Tibial nerve (tissue), 4 donors: ENCODE measurements around the gene C1orf115. TPM values are rescaled to one million over a fixed set of nuclear protein-coding genes. Genes with fewer than 3 reads are reported as not detected.

Source experiments
- DNase-seq, 2 donors: peaks; one replicate each; pipeline ENCODE4 v3.0.0-alpha.2; 2019; ENCODE audit warnings: low spot score in 2 of 2
- H3K27ac ChIP-seq, 4 donors: fragments of 200-600 bp; sonication (generic) in 3 of 4; one replicate each; pipeline ENCODE4 v1.5.1; 2017 to 2019; ENCODE audit warnings: mild to moderate bottlenecking in 1 of 4
- H3K27me3 ChIP-seq, 2 donors: fragments of 200-600 bp; sonication (generic) in 1 of 2; one replicate each; pipeline versions ENCODE4 v1.5.1 to v1.6.0; 2017 to 2019
- H3K36me3 ChIP-seq, 3 donors: fragments of 200-600 bp; sonication (generic); one replicate each; pipeline ENCODE4 v1.5.1; 2018 to 2019
- H3K4me1 ChIP-seq, 4 donors: fragments of 200-600 bp; sonication (generic) in 3 of 4; one replicate each; pipeline ENCODE4 v1.5.1; 2017 to 2019
- H3K4me3 ChIP-seq, 4 donors: fragments of 200-600 bp; sonication (generic) in 3 of 4; one replicate each; pipeline ENCODE4 v1.5.1; 2017 to 2019; ENCODE audit warnings: mild to moderate bottlenecking in 1 of 4, moderate library complexity in 1 of 4
- H3K9me3 ChIP-seq, 4 donors: fragments of 200-600 bp; sonication (generic) in 3 of 4; one replicate each; pipeline ENCODE4 v1.5.1; 2017 to 2019
- EP300 ChIP-seq, 2 donors: sonication (generic); formaldehyde crosslinking; IDR thresholded peaks; one replicate each; pipeline ENCODE4 v1.6.1; 2017; ENCODE audit warnings: antibody characterized with exemption in 2 of 2, mild to moderate bottlenecking in 1 of 2
- POLR2A ChIP-seq, 2 donors: fragments of 450-650 bp; IDR thresholded peaks; one replicate each; pipeline ENCODE4 v1.6.1; 2017; ENCODE audit warnings: antibody characterized with exemption in 2 of 2, mild to moderate bottlenecking in 2 of 2, moderate library complexity in 2 of 2
- WGBS, 2 donors: methylation state at CpG; one replicate each; pipeline ENCODE4 v1.1.5; 2018; 5-methylcytosine and 5-hydroxymethylcytosine counted together
- total RNA-seq, 4 donors: library from RNA; depleted of rRNA; stranded (reverse); fragments of >200 nt; gene quantifications; one replicate each; pipeline ENCODE4 v1.1.0, GENCODE V29; 2016
- TF ChIP-seq, protein P1 (sequence below), 5 experiments: fragments of 200-600 bp in 3 of 5; fragments of 450-650 bp in 2 of 5; sonication (generic) in 3 of 5; IDR thresholded peaks; one replicate each; pipeline ENCODE4 v1.5.1; 2016 to 2019; ENCODE audit warnings: antibody characterized with exemption in 5 of 5, mild to moderate bottlenecking in 3 of 5, moderate library complexity in 2 of 5

C1orf115 gene
- total RNA-seq, 4 donors from 2014 or later: 21.2 to 34.3 (median 28.8) TPM

DNA sequence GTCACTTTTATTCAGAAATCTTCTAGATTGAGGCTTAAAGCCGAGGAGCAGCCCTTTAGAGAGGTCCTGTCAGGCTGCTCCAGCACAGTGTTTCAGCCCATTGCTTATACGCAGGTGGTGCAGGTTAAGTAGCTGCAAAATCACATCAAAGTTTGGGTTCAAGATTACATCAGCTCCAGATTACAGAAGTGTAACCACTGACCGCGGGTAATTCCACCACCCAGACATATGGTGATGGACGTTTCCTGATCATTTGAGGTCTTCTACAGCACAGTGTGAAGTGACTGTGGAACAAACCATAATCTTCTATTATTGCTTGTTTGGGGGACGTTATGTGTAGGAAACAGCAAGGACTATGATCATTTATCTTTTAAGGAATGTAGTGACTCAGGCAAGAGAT is 11.8 kb downstream of the C1orf115 start:
- Histone ChIP-seq H3K27me3 (no peaks in the 10 kb centered on the region), H3K4me1 (peaks cover 0 to 10% (median 0%) of the 10 kb centered on the region in 4 donors), H3K27ac (no peak overlapping the region), H3K9me3 (no peaks in the 10 kb centered on the region), H3K36me3 (peaks cover 0 to 12% (median 0%) of the 10 kb centered on the region in 3 donors), H3K4me3 (no peak overlapping the region)
- WGBS, 2 donors: 78 to 81% methylated on average over 6 of the region's 6 CpGs
- no peak for DNase-seq
- TF ChIP-seq, protein P1, sequence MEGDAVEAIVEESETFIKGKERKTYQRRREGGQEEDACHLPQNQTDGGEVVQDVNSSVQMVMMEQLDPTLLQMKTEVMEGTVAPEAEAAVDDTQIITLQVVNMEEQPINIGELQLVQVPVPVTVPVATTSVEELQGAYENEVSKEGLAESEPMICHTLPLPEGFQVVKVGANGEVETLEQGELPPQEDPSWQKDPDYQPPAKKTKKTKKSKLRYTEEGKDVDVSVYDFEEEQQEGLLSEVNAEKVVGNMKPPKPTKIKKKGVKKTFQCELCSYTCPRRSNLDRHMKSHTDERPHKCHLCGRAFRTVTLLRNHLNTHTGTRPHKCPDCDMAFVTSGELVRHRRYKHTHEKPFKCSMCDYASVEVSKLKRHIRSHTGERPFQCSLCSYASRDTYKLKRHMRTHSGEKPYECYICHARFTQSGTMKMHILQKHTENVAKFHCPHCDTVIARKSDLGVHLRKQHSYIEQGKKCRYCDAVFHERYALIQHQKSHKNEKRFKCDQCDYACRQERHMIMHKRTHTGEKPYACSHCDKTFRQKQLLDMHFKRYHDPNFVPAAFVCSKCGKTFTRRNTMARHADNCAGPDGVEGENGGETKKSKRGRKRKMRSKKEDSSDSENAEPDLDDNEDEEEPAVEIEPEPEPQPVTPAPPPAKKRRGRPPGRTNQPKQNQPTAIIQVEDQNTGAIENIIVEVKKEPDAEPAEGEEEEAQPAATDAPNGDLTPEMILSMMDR (IDR thresholded peaks at IDR 0.05): no peak

DNA sequence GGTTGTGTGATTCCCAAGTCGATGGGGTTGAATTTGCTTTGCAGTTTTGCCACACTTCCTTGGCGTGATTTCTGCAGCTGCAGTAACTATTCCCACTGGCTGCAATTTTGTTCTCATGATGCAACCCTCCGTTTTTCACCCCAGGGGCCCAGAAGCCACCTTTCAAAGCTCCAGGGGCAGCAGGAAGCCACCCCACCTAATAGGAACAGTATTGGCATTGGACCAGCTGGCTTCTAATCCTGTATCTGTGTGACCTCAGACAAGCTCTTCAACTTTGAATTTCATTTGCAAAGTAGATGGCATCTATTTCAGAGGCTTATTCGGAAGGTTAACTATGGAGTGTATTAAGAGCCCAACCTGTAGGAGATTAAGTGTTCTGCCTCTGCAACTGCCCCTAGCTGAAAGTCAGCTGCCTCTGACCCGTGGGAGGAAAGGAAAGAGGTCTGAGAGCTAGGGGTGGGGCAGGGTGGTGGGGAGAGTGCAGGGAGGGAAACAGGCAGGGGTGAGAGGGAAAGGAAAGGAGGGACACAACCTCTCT is 12.6 kb downstream of the C1orf115 start:
- no peak overlapping the region for H3K4me3 ChIP-seq
- H3K27me3 ChIP-seq: no peaks in the 10 kb centered on the region
- no peak overlapping the region for H3K27ac ChIP-seq
- 60 to 61% methylated on average over 5 of the region's 5 CpGs for WGBS, 2 donors
- H3K36me3 ChIP-seq: peaks cover 0 to 5% (median 0%) of the 10 kb centered on the region in 3 donors
- no peak for DNase-seq
- TF ChIP-seq POLR2A (IDR thresholded peaks at IDR 0.05) (no peak), EP300 (IDR thresholded peaks at IDR 0.05) (no peak)
- TF ChIP-seq, protein P1 (IDR thresholded peaks at IDR 0.05): no peak
- peaks cover 0 to 10% (median 0%) of the 10 kb centered on the region in 4 donors for H3K4me1 ChIP-seq
- no peaks in the 10 kb centered on the region for H3K9me3 ChIP-seq

DNA sequence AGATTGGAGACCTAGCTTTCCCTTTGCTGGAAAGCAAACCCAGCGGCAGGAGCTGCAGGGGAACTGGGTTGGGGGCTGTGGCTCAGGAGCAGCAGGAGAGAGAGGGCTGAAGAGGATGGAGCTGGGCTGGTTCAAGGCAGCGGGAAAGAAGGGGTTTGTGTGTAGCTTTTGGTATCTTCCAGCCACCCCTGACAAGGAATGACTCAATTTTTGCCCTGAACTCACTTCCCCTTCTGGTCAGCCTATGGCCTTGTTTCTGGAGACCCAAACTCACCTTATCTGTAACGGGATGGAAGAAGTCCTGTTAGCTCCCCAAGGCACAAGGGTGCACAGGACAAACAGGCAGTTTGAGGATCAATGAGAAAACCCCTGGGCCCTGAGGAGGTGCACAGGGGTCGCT is 13.1 kb downstream of the C1orf115 start:
- DNase-seq: no peak
- Histone ChIP-seq H3K36me3 (peaks cover 0 to under 1% (median 0%) of the 10 kb centered on the region in 3 donors), H3K9me3 (no peaks in the 10 kb centered on the region), H3K4me3 (no peak overlapping the region), H3K27me3 (no peaks in the 10 kb centered on the region), H3K4me1 (peaks cover 0 to 10% (median 0%) of the 10 kb centered on the region in 4 donors), H3K27ac (no peak overlapping the region)
- WGBS, 2 donors: 81 to 92% methylated on average over 4 of the region's 4 CpGs
- TF ChIP-seq, protein P1 (IDR thresholded peaks at IDR 0.05): no peak
- no peak for TF ChIP-seq EP300 (IDR thresholded peaks at IDR 0.05)

DNA sequence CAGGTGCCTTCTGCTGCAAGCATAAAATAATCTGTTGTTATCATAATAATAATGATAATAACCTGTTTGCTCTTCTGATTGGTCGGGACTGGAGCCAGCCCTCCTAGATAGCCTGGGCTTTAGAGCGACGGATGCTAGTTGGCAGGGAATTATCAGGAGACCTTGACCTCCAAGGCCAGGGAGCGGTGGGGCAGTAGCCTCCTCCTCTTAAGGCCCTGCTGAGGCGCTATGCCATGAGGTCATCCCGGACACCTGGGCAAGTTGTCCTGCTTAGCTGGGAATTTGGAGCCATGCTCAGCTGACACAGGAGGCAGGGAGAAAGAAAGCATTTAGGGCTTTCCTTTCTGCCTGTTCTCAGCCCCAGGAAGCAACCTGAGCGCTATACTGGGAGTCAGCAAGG is 15.6 kb downstream of the C1orf115 start:
- TF ChIP-seq, protein P1 (IDR thresholded peaks at IDR 0.05): no peak
- TF ChIP-seq EP300 (IDR thresholded peaks at IDR 0.05) (no peak), POLR2A (IDR thresholded peaks at IDR 0.05) (no peak)
- Histone ChIP-seq H3K9me3 (no peaks in the 10 kb centered on the region), H3K4me1 (peaks cover 0 to 3% (median 0%) of the 10 kb centered on the region in 4 donors), H3K4me3 (no peak overlapping the region), H3K27me3 (no peaks in the 10 kb centered on the region), H3K36me3 (no peaks in the 10 kb centered on the region), H3K27ac (no peak overlapping the region)
- DNase-seq: no peak
- 74 to 84% methylated on average over 7 of the region's 7 CpGs for WGBS, 2 donors

DNA sequence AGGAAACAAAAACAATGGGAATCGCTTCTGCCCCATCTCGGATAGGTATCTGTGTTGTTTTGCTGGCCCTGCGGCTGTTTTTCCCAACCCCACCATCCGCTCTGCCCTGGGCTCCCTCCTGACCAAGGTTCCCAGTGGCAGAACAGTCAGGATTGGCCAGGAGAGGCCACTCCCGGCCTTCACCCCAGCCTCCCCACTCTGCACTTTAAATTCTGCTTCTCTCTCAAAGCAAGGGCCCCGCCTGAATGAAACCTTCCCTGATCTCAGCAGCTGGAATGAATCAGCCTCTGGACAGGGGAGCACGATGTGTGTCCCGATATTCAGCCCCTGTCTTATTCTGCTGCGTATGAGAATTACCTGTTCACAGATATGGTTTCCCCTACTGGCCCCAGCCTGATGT is 16.3 kb downstream of the C1orf115 start:
- 66 to 74% methylated on average over 9 of the region's 9 CpGs for WGBS, 2 donors
- no peaks in the 10 kb centered on the region for H3K27me3 ChIP-seq
- no peak overlapping the region for H3K4me3 ChIP-seq
- H3K36me3 ChIP-seq: no peaks in the 10 kb centered on the region
- no peaks in the 10 kb centered on the region for H3K9me3 ChIP-seq
- no peak for DNase-seq
- H3K27ac ChIP-seq: no peak overlapping the region
- H3K4me1 ChIP-seq: no peaks in the 10 kb centered on the region
- TF ChIP-seq EP300 (IDR thresholded peaks at IDR 0.05) (no peak), POLR2A (IDR thresholded peaks at IDR 0.05) (no peak)
- TF ChIP-seq, protein P1 (IDR thresholded peaks at IDR 0.05): no peak
